ENCODE measurements around the gene CENPM. TPM values are rescaled to one million over a fixed set of nuclear protein-coding genes. Genes with fewer than 3 reads are reported as not detected.
A peak's percentile ranks its signal among the peaks of the same experiment; 100 is the strongest.

Gene CENPM
- total and polyA plus RNA-seq, 2 donors (not counting 3 experiments of a cell fraction or from before 2014, with no cell fraction given) = 34.5 to 37.4 TPM

GRCh38 chr22:41947424-41948080 is 600 bp upstream of the CENPM start:
- TF ChIP-seq GATA2 (IDR thresholded peaks at IDR 0.05; ENCODE audit: insufficient read depth, insufficient read length, low read depth, low read length) = no peak
- TF ChIP-seq CTCF (IDR thresholded peaks at IDR 0.05; ENCODE audit: extremely low read depth in 1 of 2, insufficient read depth in 1 of 2, low read depth in 1 of 2, low read length in 2 of 2) = no peak
- no peak for TF ChIP-seq EZH2 (IDR thresholded peaks at IDR 0.05; ENCODE audit: borderline replicate concordance, low read depth, low read length, severe bottlenecking)
- no peak for TF ChIP-seq MAX (IDR thresholded peaks at IDR 0.05; ENCODE audit: insufficient read depth, insufficient read length)
- TF ChIP-seq POLR2AphosphoS5 (IDR thresholded peaks at IDR 0.05; ENCODE audit: insufficient read depth, low read depth, low read length) = no peak
- no peak for TF ChIP-seq FOS (IDR thresholded peaks at IDR 0.05; ENCODE audit: borderline replicate concordance, insufficient read depth, low read length)
- no peak for TF ChIP-seq MYC (IDR thresholded peaks at IDR 0.05; ENCODE audit: low read depth, low read length)
- intact Hi-C loops (cut with micrococcal nuclease) (loop anchor here (2.0 kb wide), 1 partner anchor 115 kb away; the partner anchor contains the start of gene SREBF2), dilution Hi-C loops (cut with MboI; ENCODE audit: extremely low pct_ligation_motif_present, low sequenced_read_pairs) (no loop called here)
- ChIA-PET CTCF (interaction anchor here (0.7 to 2.4 kb wide), 12 partner anchors 9 to 497 kb away, joined by 3 to 22 read pairs (median 5); partner anchors contain the start of genes CCDC134, NDUFA6, SNU13 and TNFRSF13C), POLR2A (interaction anchor here (0.6 kb wide), 1 partner anchor 143 kb away, joined by 3 read pairs; the partner anchor contains the start of gene NDUFA6)
- H3K9me1 ChIP-seq (replicated peaks; ENCODE audit: control insufficient read depth, extremely low read depth, insufficient read depth, low read length) = no peaks in the 10 kb centered on the region
- no peaks in the 10 kb centered on the region for H3K9me3 ChIP-seq (replicated peaks; ENCODE audit: control insufficient read depth, insufficient read depth, low read length)
- H3K79me2 ChIP-seq (ENCODE audit: control insufficient read depth, insufficient read depth, low read length) = peaks cover 5% of the 10 kb centered on the region
- DNase-seq (ENCODE audit: low read depth, low spot score) (no peak), FAIRE-seq (no peak)
- H3K4me1 ChIP-seq (ENCODE audit: control insufficient read depth, extremely low read depth, insufficient read depth, low read length) = peaks cover 33% of the 10 kb centered on the region
- peak overlapping the region; percentile 38 for H3K4me2 ChIP-seq (ENCODE audit: insufficient read depth, low read length)
- no peak overlapping the region for H3K4me3 ChIP-seq (replicated peaks in 1 of 3; ENCODE audit: insufficient read depth in 1 of 3, low read depth in 1 of 3, low read length in 3 of 3)
- no peaks in the 10 kb centered on the region for H4K20me1 ChIP-seq (replicated peaks; ENCODE audit: control insufficient read depth, extremely low read depth, insufficient read depth, low read length)
- H3K27ac ChIP-seq (ENCODE audit: insufficient read depth, low read depth, low read length) = no peak overlapping the region
- H3K36me3 ChIP-seq (ENCODE audit: control insufficient read depth in 2 of 2, extremely low read depth in 1 of 2, insufficient read depth in 2 of 2, low read length in 2 of 2) = no peaks in the 10 kb centered on the region
- H2AFZ ChIP-seq (ENCODE audit: low read depth, low read length) = peak overlapping the region; percentile 90
- no peak overlapping the region for H3K9ac ChIP-seq (replicated peaks; ENCODE audit: extremely low read depth, insufficient read depth, low read length)
- no peaks in the 10 kb centered on the region for H3K27me3 ChIP-seq (ENCODE audit: control insufficient read depth in 2 of 2, insufficient read depth in 2 of 2, low read length in 2 of 2)
- BruUV-seq (replicated peaks) = no TSS peak
